ENCODE results near the gene CEMIP.

DNA sequence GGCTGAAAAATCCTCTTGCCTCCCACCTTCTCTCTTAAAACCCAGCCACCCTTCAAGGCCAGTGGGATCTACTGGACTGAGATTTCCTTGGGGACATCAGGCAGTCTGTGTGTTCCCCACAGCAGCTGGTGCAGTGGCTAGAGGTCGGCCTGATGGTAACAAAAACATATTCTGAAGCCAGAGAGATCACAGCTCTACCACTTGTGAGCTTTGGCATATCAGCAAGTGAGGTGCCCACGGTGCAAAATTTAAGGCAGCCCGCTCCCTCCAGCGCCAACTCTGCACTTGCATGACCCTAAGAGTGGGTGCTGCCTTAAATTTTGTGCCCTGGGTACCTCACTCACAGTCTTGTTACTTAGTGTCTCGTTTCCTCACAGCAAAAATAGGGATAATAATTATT lies 113.2 kb downstream of the CEMIP start:
- TF ChIP-seq, protein P1, sequence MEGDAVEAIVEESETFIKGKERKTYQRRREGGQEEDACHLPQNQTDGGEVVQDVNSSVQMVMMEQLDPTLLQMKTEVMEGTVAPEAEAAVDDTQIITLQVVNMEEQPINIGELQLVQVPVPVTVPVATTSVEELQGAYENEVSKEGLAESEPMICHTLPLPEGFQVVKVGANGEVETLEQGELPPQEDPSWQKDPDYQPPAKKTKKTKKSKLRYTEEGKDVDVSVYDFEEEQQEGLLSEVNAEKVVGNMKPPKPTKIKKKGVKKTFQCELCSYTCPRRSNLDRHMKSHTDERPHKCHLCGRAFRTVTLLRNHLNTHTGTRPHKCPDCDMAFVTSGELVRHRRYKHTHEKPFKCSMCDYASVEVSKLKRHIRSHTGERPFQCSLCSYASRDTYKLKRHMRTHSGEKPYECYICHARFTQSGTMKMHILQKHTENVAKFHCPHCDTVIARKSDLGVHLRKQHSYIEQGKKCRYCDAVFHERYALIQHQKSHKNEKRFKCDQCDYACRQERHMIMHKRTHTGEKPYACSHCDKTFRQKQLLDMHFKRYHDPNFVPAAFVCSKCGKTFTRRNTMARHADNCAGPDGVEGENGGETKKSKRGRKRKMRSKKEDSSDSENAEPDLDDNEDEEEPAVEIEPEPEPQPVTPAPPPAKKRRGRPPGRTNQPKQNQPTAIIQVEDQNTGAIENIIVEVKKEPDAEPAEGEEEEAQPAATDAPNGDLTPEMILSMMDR (conservative IDR thresholded peaks at IDR 0.05; ENCODE audit: low read depth, low read length) = no peak
- TF ChIP-seq MAZ (IDR thresholded peaks at IDR 0.05; ENCODE audit: borderline replicate concordance, low read depth, low read length) (no peak), MXI1 (IDR thresholded peaks at IDR 0.05; ENCODE audit: borderline replicate concordance, low read depth, low read length) (no peak), POLR2A (IDR thresholded peaks at IDR 0.05; ENCODE audit: low read depth, low read length) (no peak), RCOR1 (IDR thresholded peaks at IDR 0.05; ENCODE audit: insufficient replicate concordance, low read length) (no peak), NFE2L2 (IDR thresholded peaks at IDR 0.05; ENCODE audit: low read depth, low read length) (no peak), CEBPB (IDR thresholded peaks at IDR 0.05; ENCODE audit: low read depth, low read length) (no peak), RFX5 (IDR thresholded peaks at IDR 0.05; ENCODE audit: low read depth, low read length) (no peak)

Measured in IMR-90 (cell line).